GM20431 (cell line): ENCODE measurements around the gene RAPGEF2.
"Not testable (repeated sequence)": the region's sequence is repeated elsewhere in the genome, so short reads cannot be mapped to it uniquely, and the experiment has no call there.

Experiments used
- in situ Hi-C: fragments of 300-500 bp; cut with MseI, MboI; formaldehyde crosslinking; loops from one replicate; pipeline ENCODE4 v1.15.0; 2020; ENCODE audit warnings: low sequenced_read_pairs; ENCODE audit not compliant: unreplicated experiment

The RAPGEF2 gene

GRCh38 chr4:159290321-159291030, 187.6 kb downstream of the RAPGEF2 start:
- in situ Hi-C loops: no loop called here

DNA sequence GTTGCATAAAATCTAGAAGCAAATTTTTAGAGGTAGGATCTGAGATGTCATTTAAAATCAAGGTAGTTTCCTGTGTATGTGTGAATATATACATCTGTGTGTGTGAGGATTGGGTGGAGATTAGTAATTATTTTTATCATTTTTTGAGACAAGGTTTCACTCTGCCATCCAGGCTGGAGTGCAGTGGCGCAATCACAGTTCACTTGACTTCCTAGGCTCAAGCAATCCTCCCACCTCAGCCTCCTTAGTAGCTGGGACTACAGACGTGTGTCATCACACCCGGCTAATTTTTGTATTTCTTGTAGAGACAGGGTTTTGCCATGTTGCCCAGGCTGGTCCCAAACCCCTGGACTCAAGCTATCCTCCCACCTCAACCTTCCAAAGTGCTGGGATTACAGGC, 188.3 kb downstream of the RAPGEF2 start:
- in situ Hi-C loops: no loop called here

- in situ Hi-C loops: no loop called here
Measured at GRCh38 chr4:159292137-159292896, 189.4 kb downstream of the RAPGEF2 start.

- in situ Hi-C loops: no loop called here
Measured at GRCh38 chr4:159293811-159294515, 191.1 kb downstream of the RAPGEF2 start.

- in situ Hi-C loops: no loop called here
Measured at GRCh38 chr4:159296061-159296460, 193.2 kb downstream of the RAPGEF2 start.

DNA sequence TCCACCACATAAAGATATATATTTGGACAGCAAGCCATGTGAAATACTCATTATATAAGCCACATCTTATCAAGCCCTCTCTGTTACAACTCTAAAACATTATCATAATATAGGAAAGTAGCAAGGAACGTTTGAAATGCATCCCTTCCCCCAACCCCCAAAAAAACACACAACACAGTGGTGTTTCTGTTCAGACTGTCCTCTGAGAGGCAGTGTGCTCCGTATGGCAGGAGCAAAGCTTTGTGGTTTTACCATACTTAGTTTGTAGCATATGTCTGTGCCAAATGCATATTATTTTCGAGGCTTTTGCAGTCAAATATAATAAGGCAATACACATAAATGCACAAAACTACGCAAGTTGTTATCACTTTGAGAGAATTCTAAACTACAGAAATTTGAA, 194.2 kb downstream of the RAPGEF2 start:
- in situ Hi-C loops: no loop called here

- in situ Hi-C loops: no loop called here
Measured at GRCh38 chr4:159298502-159298901, 195.6 kb downstream of the RAPGEF2 start.

DNA sequence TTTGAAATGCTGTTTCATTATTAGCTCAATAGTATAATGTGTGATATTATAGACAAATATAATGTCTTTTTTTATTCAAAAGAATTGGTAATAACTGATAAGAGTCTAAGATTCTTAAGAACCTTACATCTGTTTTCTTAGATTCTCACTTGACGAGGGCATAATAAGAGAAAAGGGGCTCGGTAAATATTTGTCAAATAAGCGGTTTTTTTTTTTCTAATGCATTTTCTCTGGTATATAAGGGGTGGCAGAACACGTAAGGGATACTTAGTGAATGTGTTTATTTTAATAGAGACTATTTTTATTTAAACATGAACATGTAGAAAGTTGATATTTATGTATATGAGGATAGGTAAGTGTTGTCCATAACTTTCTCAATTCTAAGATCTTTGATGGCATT, 200.6 kb downstream of the RAPGEF2 start:
- in situ Hi-C loops: no loop called here

DNA sequence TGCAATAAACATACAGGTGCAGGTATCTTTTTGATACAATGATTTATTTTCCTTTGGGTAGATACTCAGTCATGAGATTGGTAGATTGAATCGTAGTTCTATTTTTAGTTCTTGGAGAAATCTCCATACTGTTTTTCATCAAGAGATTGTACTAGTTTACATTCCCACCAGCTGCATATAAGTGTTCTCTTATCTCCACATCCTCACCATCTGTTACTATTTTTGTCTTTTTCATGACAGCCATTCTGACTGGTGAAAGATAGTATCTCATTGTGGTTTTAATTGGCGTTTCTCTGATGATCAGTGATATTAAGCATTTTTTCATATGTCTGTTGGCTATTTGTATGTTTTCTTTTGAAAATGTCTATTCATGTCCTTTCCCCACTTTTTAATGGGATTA, 202.2 kb downstream of the RAPGEF2 start:
- in situ Hi-C loops: no loop called here

GRCh38 chr4:159307929-159308328, 205.1 kb downstream of the RAPGEF2 start:
- in situ Hi-C loops: no loop called here

- in situ Hi-C loops: no loop called here
Measured at GRCh38 chr4:159308566-159309340, 205.9 kb downstream of the RAPGEF2 start.

DNA sequence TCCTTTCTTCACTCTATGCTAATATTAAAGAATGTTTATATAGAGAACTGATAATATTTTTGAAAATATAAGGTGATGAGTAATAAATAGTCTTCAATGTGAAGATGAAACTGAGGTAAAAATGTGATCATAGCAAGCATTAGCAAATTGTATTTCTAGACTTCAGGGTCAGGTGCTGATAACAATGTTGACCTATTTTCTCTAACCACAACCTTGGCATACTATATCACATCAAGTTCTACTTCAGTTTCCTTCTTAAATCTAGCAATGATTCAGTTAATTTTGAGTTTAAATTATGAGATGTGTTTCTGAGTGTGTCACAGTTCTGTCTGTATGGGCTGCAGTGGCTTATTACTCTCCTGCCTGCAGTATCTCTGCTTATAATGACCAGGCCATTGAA, 209.4 kb downstream of the RAPGEF2 start:
- in situ Hi-C loops: no loop called here

DNA sequence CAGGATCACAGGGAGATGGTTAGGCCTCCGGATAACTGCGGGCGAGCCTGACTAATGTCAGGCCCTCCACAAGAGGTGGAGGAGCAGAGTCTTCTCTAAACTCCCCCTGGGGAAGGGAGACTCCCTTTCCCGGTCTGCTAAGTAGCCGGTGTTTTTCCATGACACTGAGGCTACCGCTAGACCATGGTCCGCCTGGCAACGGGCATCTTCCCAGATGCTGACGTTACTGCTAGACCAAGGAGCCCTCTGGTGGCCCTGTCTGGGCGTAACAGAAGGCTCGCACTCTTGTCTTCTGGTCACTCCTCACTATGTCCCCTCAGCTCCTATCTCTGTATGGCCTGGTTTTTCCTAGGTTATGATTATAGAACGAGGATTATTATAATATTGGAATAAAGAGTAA, 213.0 kb downstream of the RAPGEF2 start:
- in situ Hi-C loops: not testable (repeated sequence)

GRCh38 chr4:159317203-159317602, 214.3 kb downstream of the RAPGEF2 start:
- in situ Hi-C loops: no loop called here

GRCh38 chr4:159319027-159319426, 216.1 kb downstream of the RAPGEF2 start:
- in situ Hi-C loops: no loop called here

DNA sequence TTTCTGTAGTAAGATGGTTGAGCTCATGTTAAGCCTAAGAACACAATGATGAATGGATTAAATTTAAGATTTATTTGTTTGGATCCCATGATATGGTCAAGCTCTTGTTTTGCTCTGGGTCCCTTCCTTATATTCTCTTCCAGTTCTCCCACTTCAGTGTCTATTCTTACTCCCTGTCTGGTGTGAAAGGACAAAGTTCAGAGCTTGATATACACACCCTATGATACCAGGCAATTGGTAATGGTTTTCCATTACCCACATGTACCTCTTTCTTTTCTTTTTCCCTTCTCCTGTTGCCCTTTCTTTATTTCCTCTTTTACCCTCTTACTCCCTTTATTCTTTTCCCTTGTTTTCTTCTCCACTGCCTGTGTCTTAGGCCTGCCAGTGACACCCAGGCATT, 223.6 kb downstream of the RAPGEF2 start:
- in situ Hi-C loops: no loop called here

DNA sequence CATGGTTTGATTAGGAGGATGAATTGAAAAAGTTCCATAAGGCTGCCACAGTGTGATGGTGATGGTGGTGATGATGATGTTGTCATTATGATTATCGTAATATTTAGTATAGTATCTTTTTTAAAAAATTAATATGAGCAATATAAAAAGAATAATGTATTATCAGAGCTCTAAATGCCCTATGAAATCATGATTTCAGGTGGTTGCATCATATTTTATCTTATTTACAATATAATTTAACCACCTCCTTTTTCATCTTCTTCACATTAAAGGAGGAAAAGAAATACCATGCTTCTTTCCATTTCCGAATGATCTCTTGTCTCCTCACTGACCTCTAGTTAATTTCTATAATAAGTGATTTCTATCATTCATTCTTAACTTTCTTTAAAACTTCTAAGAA, 225.9 kb downstream of the RAPGEF2 start:
- in situ Hi-C loops: no loop called here

GRCh38 chr4:159334461-159334860, 231.6 kb downstream of the RAPGEF2 start:
- in situ Hi-C loops: no loop called here

DNA sequence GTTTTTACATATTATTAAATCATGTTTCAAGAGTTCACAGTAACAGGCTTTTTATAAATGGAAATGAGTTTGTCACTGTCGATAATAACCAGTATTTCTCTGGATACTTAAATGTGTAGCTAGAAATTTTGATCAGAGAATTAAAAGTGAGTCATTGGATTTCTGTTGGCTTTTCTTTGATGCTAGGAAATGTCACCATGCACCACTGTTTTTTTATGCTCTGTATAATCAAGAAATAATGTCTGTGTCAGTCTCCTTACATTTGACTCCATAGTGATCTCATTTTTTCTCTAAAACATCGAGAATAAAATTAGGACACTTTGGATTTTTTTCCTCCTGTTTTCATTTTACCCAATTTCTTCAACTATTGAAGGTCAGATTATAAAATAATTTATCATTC, 234.2 kb downstream of the RAPGEF2 start:
- in situ Hi-C loops: no loop called here

GRCh38 chr4:159341522-159341921, 238.6 kb downstream of the RAPGEF2 start:
- in situ Hi-C loops: no loop called here
